ENCODE results near the gene PXN. TPM values are rescaled to one million over a fixed set of nuclear protein-coding genes. Genes with fewer than 3 reads are reported as not detected.

PXN gene
- polyA plus RNA-seq, 1 donor from 2014 or later: 5.9 TPM

DNA sequence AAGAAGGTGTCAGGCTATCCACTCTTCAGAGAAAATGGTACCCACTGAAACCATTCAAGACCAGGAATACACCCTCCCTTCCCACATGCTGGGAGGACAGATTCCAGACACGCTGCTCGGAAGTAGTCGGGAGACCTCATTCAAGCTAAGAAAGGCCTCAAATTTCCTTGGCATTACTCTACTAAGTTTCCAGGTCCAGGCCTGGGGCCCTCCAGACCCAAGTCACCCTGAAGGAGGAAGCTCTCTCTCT, 37.6 kb downstream of the PXN start:
- H2AFZ ChIP-seq (ENCODE audit: low read depth, low read length): no peak overlapping the region
- H3K27me3 ChIP-seq (ENCODE audit: insufficient read depth, low read depth, low read length): no peaks in the 10 kb centered on the region
- no peaks in the 10 kb centered on the region for H3K36me3 ChIP-seq (ENCODE audit: insufficient read depth, low read length)
- no peaks in the 10 kb centered on the region for H3F3A ChIP-seq (ENCODE audit: insufficient read depth, low read length, poor library complexity, severe bottlenecking)
- no peaks in the 10 kb centered on the region for H3K9me2 ChIP-seq (ENCODE audit: insufficient read depth, low read length)
- H3K27ac ChIP-seq (ENCODE audit: low read length): no peak overlapping the region
- H3K9ac ChIP-seq (ENCODE audit: low read length): no peak overlapping the region
- no peak for TF ChIP-seq RAD21 (conservative IDR thresholded peaks at IDR 0.05)
- no peak for TF ChIP-seq EZH2 (IDR thresholded peaks at IDR 0.05; ENCODE audit: borderline replicate concordance, insufficient read depth, low read length, poor library complexity, severe bottlenecking)
- TF ChIP-seq MXI1 (conservative IDR thresholded peaks at IDR 0.05; ENCODE audit: poor library complexity, severe bottlenecking): no peak
- TF ChIP-seq, protein P1, sequence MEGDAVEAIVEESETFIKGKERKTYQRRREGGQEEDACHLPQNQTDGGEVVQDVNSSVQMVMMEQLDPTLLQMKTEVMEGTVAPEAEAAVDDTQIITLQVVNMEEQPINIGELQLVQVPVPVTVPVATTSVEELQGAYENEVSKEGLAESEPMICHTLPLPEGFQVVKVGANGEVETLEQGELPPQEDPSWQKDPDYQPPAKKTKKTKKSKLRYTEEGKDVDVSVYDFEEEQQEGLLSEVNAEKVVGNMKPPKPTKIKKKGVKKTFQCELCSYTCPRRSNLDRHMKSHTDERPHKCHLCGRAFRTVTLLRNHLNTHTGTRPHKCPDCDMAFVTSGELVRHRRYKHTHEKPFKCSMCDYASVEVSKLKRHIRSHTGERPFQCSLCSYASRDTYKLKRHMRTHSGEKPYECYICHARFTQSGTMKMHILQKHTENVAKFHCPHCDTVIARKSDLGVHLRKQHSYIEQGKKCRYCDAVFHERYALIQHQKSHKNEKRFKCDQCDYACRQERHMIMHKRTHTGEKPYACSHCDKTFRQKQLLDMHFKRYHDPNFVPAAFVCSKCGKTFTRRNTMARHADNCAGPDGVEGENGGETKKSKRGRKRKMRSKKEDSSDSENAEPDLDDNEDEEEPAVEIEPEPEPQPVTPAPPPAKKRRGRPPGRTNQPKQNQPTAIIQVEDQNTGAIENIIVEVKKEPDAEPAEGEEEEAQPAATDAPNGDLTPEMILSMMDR (IDR thresholded peaks at IDR 0.05; ENCODE audit: poor library complexity, severe bottlenecking): no peak
- TF ChIP-seq TAF1 (IDR thresholded peaks at IDR 0.05; ENCODE audit: low read depth): no peak
- TF ChIP-seq POLR2AphosphoS5 (IDR thresholded peaks at IDR 0.05): no peak
- TF ChIP-seq SMC3 (conservative IDR thresholded peaks at IDR 0.05; ENCODE audit: poor library complexity): no peak
- no peak for TF ChIP-seq REST (IDR thresholded peaks at IDR 0.05; ENCODE audit: borderline replicate concordance)
- no peak for TF ChIP-seq EP300 (conservative IDR thresholded peaks at IDR 0.05; ENCODE audit: poor library complexity, severe bottlenecking)
- H3K9me3 ChIP-seq (ENCODE audit: low read length): no peaks in the 10 kb centered on the region
- H4K20me1 ChIP-seq (ENCODE audit: insufficient read depth): no peaks in the 10 kb centered on the region
- no peak overlapping the region for H3K4me3 ChIP-seq (ENCODE audit: low read length)
- H3K79me2 ChIP-seq (replicated peaks; ENCODE audit: insufficient read depth, low read length): no peaks in the 10 kb centered on the region
- H3K4me2 ChIP-seq (ENCODE audit: low read length): no peak overlapping the region

GRCh38 chr12:120227233-120228040, 38.1 kb downstream of the PXN start:
- no peak for TF ChIP-seq MXI1 (conservative IDR thresholded peaks at IDR 0.05; ENCODE audit: poor library complexity, severe bottlenecking)
- TF ChIP-seq POLR2AphosphoS5 (IDR thresholded peaks at IDR 0.05): no peak
- no peak for TF ChIP-seq TAF1 (IDR thresholded peaks at IDR 0.05; ENCODE audit: low read depth)
- no peak for TF ChIP-seq RAD21 (conservative IDR thresholded peaks at IDR 0.05)
- TF ChIP-seq EP300 (conservative IDR thresholded peaks at IDR 0.05; ENCODE audit: poor library complexity, severe bottlenecking): no peak
- no peak for TF ChIP-seq REST (IDR thresholded peaks at IDR 0.05; ENCODE audit: borderline replicate concordance)
- TF ChIP-seq SMC3 (conservative IDR thresholded peaks at IDR 0.05; ENCODE audit: poor library complexity): no peak
- Histone ChIP-seq H3K9me2 (ENCODE audit: insufficient read depth, low read length) (no peaks in the 10 kb centered on the region), H3K9ac (ENCODE audit: low read length) (no peak overlapping the region), H3K36me3 (ENCODE audit: insufficient read depth, low read length) (peaks cover under 1% of the 10 kb centered on the region), H3F3A (ENCODE audit: insufficient read depth, low read length, poor library complexity, severe bottlenecking) (no peaks in the 10 kb centered on the region), H3K4me2 (ENCODE audit: low read length) (no peak overlapping the region), H3K9me3 (ENCODE audit: low read length) (no peaks in the 10 kb centered on the region), H3K79me2 (replicated peaks; ENCODE audit: insufficient read depth, low read length) (no peaks in the 10 kb centered on the region), H3K4me3 (ENCODE audit: low read length) (no peak overlapping the region), H3K27me3 (ENCODE audit: insufficient read depth, low read depth, low read length) (no peaks in the 10 kb centered on the region), H3K27ac (ENCODE audit: low read length) (no peak overlapping the region), H2AFZ (ENCODE audit: low read depth, low read length) (no peak overlapping the region), H4K20me1 (ENCODE audit: insufficient read depth) (no peaks in the 10 kb centered on the region)
